Osteocyte (in vitro differentiated cells): ENCODE results near the gene KAZN. TPM values are rescaled to one million over a fixed set of nuclear protein-coding genes. Genes with fewer than 3 reads are reported as not detected.

ENCODE experiments used
- DNase-seq: peaks from one replicate; pipeline ENCODE4 v3.0.0; 2021; ENCODE audit warnings: mixed read lengths; ENCODE audit not compliant: unreplicated experiment; ENCODE audit errors: extremely low spot score
- H3K27ac Mint-ChIP-seq: one replicate; pipeline ENCODE4 v1.8.0; 2021; ENCODE audit warnings: mild to moderate bottlenecking, mixed read lengths; ENCODE audit not compliant: unreplicated experiment
- H3K27me3 Mint-ChIP-seq: one replicate; pipeline ENCODE4 v1.8.0; 2021; ENCODE audit warnings: mixed read lengths; ENCODE audit not compliant: unreplicated experiment
- H3K36me3 Mint-ChIP-seq: one replicate; pipeline ENCODE4 v1.8.0; 2021; ENCODE audit warnings: mixed read lengths; ENCODE audit not compliant: unreplicated experiment
- H3K4me1 Mint-ChIP-seq: one replicate; pipeline ENCODE4 v1.8.0; 2021; ENCODE audit warnings: mixed read lengths; ENCODE audit not compliant: unreplicated experiment
- H3K4me3 Mint-ChIP-seq: one replicate; pipeline ENCODE4 v1.8.0; 2021; ENCODE audit warnings: mild to moderate bottlenecking, moderate library complexity, mixed read lengths; ENCODE audit not compliant: unreplicated experiment
- H3K9me3 Mint-ChIP-seq: one replicate; pipeline ENCODE4 v1.8.0; 2021; ENCODE audit warnings: mixed read lengths; ENCODE audit not compliant: unreplicated experiment
- CTCF ChIP-seq: fragments of 200-600 bp; sonication (generic); IDR thresholded peaks from 2 replicates; pipeline ENCODE4 v1.5.0; 2021; ENCODE audit warnings: antibody characterized with exemption, mild to moderate bottlenecking, moderate library complexity
- total RNA-seq: library from RNA; stranded (reverse); gene quantifications from 2 replicates; pipeline ENCODE4 v1.2.1, GENCODE V29; 2021

KAZN gene
- total RNA-seq, 1 donor from 2014 or later: 47.1 TPM

- Mint-ChIP-seq H3K36me3 (no peaks in the 10 kb centered on the region), H3K4me3 (no peak overlapping the region), H3K9me3 (no peaks in the 10 kb centered on the region), H3K4me1 (peaks cover 65% of the 10 kb centered on the region), H3K27me3 (no peaks in the 10 kb centered on the region), H3K27ac (no peak overlapping the region)
- DNase-seq: no peak
- no peak for TF ChIP-seq CTCF
Measured at GRCh38 chr1:15000671-15001070, 402.2 kb downstream of the KAZN start.

DNA sequence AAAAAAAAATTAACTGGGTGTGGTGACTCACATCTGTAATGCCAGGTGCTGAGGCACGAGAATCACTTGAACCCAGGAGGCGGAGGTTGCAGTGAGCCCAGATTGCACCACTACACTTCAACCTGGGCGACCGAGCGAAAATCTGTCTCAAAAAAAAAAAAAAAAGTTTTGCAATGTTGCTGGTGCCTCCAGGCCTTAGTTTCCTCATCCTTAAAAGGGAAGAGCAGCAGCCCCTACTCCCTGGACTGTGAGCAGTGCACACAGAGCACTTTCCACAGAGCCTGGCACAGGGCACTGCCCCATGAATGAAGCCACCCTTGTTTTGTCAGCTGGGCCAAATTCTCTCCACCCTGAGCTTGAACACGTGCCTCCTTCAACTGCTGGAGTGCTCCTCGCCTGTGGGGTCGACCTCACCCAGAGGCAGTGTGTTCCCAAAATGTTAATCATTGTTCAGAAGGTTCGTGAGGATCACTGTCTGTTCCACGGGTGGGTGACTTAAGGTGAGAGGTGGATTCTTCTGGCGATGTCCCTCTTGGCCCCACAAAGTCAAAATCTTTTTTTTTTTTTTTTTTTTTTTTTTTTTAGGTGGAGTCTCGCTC is 402.9 kb downstream of the KAZN start:
- Mint-ChIP-seq H3K4me3 (no peak overlapping the region), H3K4me1 (peaks cover 65% of the 10 kb centered on the region), H3K36me3 (no peaks in the 10 kb centered on the region), H3K27me3 (no peaks in the 10 kb centered on the region), H3K9me3 (no peaks in the 10 kb centered on the region), H3K27ac (peak overlapping the region; percentile 31)
- DNase-seq: no peak
- TF ChIP-seq CTCF: no peak

- Mint-ChIP-seq H3K4me3 (no peak overlapping the region), H3K9me3 (no peaks in the 10 kb centered on the region), H3K27ac (no peak overlapping the region), H3K27me3 (no peaks in the 10 kb centered on the region), H3K4me1 (peaks cover 65% of the 10 kb centered on the region), H3K36me3 (no peaks in the 10 kb centered on the region)
- no peak for DNase-seq
- no peak for TF ChIP-seq CTCF
Measured at GRCh38 chr1:15002325-15002724, 403.8 kb downstream of the KAZN start.

DNA sequence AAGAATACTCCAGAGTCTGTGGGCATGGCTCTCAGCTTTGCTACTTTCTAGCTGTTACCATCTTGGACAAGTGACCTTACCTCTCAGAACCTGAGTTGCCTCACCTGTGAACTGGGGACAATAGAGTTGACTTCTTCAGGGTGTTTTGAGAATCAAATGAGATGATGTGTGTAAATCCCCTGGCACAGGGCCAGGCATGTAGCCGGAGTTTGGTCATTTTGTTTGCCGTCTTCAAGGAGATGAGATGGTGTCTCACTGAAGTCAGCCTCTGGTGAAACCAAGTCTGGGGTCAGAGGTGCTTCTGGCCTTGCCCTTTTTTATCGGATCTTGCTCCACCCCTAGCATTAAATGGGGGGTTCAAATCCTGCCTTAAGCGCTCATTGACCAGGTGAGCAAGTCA is 405.9 kb downstream of the KAZN start:
- Mint-ChIP-seq H3K27me3 (no peaks in the 10 kb centered on the region), H3K4me3 (no peak overlapping the region), H3K27ac (no peak overlapping the region), H3K4me1 (peaks cover 70% of the 10 kb centered on the region), H3K36me3 (no peaks in the 10 kb centered on the region), H3K9me3 (no peaks in the 10 kb centered on the region)
- no peak for TF ChIP-seq CTCF
- no peak for DNase-seq

GRCh38 chr1:15005116-15005515 is 406.6 kb downstream of the KAZN start:
- no peak for TF ChIP-seq CTCF
- peak overlapping the region; percentile 52 for H3K27ac Mint-ChIP-seq
- peaks cover 6% of the 10 kb centered on the region for H3K9me3 Mint-ChIP-seq
- DNase-seq: no peak
- no peaks in the 10 kb centered on the region for H3K27me3 Mint-ChIP-seq
- H3K4me3 Mint-ChIP-seq: no peak overlapping the region
- H3K4me1 Mint-ChIP-seq: peaks cover 67% of the 10 kb centered on the region
- peaks cover 5% of the 10 kb centered on the region for H3K36me3 Mint-ChIP-seq
